H1 (cell line): ENCODE data around the gene SLC4A1. TPM values are rescaled to one million over a fixed set of nuclear protein-coding genes. Genes with fewer than 3 reads are reported as not detected.

Source experiments
- CTCF ChIA-PET: fragments of 300-600 bp; sonication (Branson Sonifier 250); formaldehyde crosslinking; loops from one replicate; lab custom pipeline; 2021; ENCODE audit not compliant: partially characterized antibody; lab: Charles Lee
- POLR2A ChIA-PET: fragments of 300-600 bp; sonication (Branson Sonifier 250); formaldehyde crosslinking; loops from one replicate; lab custom pipeline; 2021; ENCODE audit warnings: inconsistent platforms; ENCODE audit not compliant: partially characterized antibody; lab: Charles Lee
- DNase-seq, 2 experiments: peaks; one replicate each; pipeline versions ENCODE4 v3.0.0 to v3.0.0-alpha.2; 2010 to 2022; ENCODE audit warnings: low spot score in 2 of 2, low read depth in 1 of 2, mixed read lengths in 1 of 2
- FAIRE-seq: peaks from 2 replicates; lab custom pipeline; 2011; peaks lifted over from hg19 to GRCh38; lab: Jason Lieb, UNC
- H2AFZ ChIP-seq: 2 replicates; pipeline ENCODE4 v1.8.1; 2012; ENCODE audit warnings: low read length, inconsistent platforms
- H2AK5ac ChIP-seq: 2 replicates; pipeline ENCODE4 v1.6.1; 2013; ENCODE audit warnings: low read depth, low read length
- H2BK120ac ChIP-seq: replicated peaks from 2 replicates; pipeline ENCODE3; 2013; ENCODE audit warnings: low read depth, low read length, inconsistent platforms
- H2BK12ac ChIP-seq: 2 replicates; pipeline ENCODE4 v1.6.1; 2013; ENCODE audit warnings: low read depth, low read length
- H2BK15ac ChIP-seq: 2 replicates; pipeline ENCODE4 v1.6.1; 2013; ENCODE audit warnings: low read length
- H2BK20ac ChIP-seq: 2 replicates; pipeline ENCODE4 v1.6.1; 2013; ENCODE audit warnings: low read length
- H2BK5ac ChIP-seq: 2 replicates; pipeline ENCODE4 v1.6.1; 2013; ENCODE audit warnings: low read depth, low read length
- H3K14ac ChIP-seq: 2 replicates; pipeline ENCODE4 v1.6.1; 2013; ENCODE audit warnings: inconsistent platforms; ENCODE audit not compliant: insufficient read length
- H3K18ac ChIP-seq: 2 replicates; pipeline ENCODE4 v1.6.1; 2013; ENCODE audit warnings: low read length; ENCODE audit errors: extremely low read depth
- H3K23ac ChIP-seq: 2 replicates; pipeline ENCODE4 v1.6.1; 2013; ENCODE audit warnings: inconsistent platforms; ENCODE audit not compliant: insufficient read length
- H3K23me2 ChIP-seq: 2 replicates; pipeline ENCODE4 v1.6.1; 2013; ENCODE audit warnings: low read depth, low read length
- H3K27ac ChIP-seq: 2 replicates; pipeline ENCODE4 v1.6.1; 2011; ENCODE audit warnings: low read depth, low read length, inconsistent platforms
- H3K27me3 ChIP-seq, 4 experiments: replicated peaks in 1 of 4; 1 replicate in 1 of 4; 2 replicates in 3 of 4; pipeline versions ENCODE4 v1.6.1 to v1.8.1; 2011 to 2013; ENCODE audit warnings: low read length in 3 of 4, mild to moderate bottlenecking in 3 of 4, inconsistent platforms in 2 of 4, mixed read lengths in 2 of 4, moderate library complexity in 1 of 4; ENCODE audit not compliant: control insufficient read depth in 3 of 4, insufficient read depth in 3 of 4; ENCODE audit errors: extremely low read depth in 1 of 4
- H3K36me3 ChIP-seq, 4 experiments: 2 replicates each; pipeline versions ENCODE4 v1.6.1 to v1.8.1; 2011 to 2013; ENCODE audit warnings: mild to moderate bottlenecking in 4 of 4, low read length in 3 of 4, moderate library complexity in 2 of 4, control low read depth in 1 of 4, inconsistent platforms in 1 of 4; ENCODE audit not compliant: insufficient read depth in 4 of 4, control insufficient read depth in 2 of 4
- H3K4ac ChIP-seq: replicated peaks from 2 replicates; pipeline ENCODE3; 2013; ENCODE audit warnings: low read length, low read depth, mixed read lengths, inconsistent platforms; ENCODE audit not compliant: insufficient read length
- H3K4me1 ChIP-seq, 4 experiments: replicated peaks in 1 of 4; 1 replicate in 1 of 4; 2 replicates in 3 of 4; pipeline versions ENCODE4 v1.6.1 to v1.8.1; 2011 to 2013; ENCODE audit warnings: low read length in 3 of 4, inconsistent platforms in 2 of 4, mixed read lengths in 1 of 4; ENCODE audit not compliant: insufficient read depth in 4 of 4, control insufficient read depth in 3 of 4
- H3K4me2 ChIP-seq, 2 experiments: 2 replicates each; pipeline versions ENCODE4 v1.6.1 to v1.8.1; 2011 to 2013; ENCODE audit warnings: low read depth in 2 of 2, low read length in 2 of 2, control low read depth in 1 of 2, inconsistent platforms in 1 of 2, mild to moderate bottlenecking in 1 of 2; ENCODE audit not compliant: insufficient read depth in 1 of 2
- H3K4me3 ChIP-seq, 4 experiments: fragments of 200-600, 300-600 bp in 1 of 4; sonication (generic), shearing (Covaris generic), sonication (Bioruptor Twin) in 1 of 4; 2 replicates each; pipeline versions ENCODE4 v1.5.1 to v1.8.1; 2011 to 2016; ENCODE audit warnings: low read length in 4 of 4, low read depth in 3 of 4, control low read depth in 2 of 4, inconsistent platforms in 2 of 4, mild to moderate bottlenecking in 2 of 4, mixed read lengths in 1 of 4, moderate library complexity in 1 of 4; ENCODE audit not compliant: insufficient read depth in 2 of 4; ENCODE audit errors: extremely low read depth in 1 of 4
- H3K56ac ChIP-seq: replicated peaks from 2 replicates; pipeline ENCODE3; 2013; ENCODE audit warnings: low read depth, mild to moderate bottlenecking, mixed read lengths, low read length, inconsistent platforms; ENCODE audit not compliant: insufficient read length
- H3K79me1 ChIP-seq: 2 replicates; pipeline ENCODE4 v1.6.1; 2013; ENCODE audit warnings: low read depth, low read length, control low read depth
- H3K79me2 ChIP-seq, 2 experiments: 2 replicates each; pipeline versions ENCODE4 v1.6.1 to v1.8.1; 2012 to 2013; ENCODE audit warnings: low read length in 2 of 2, mild to moderate bottlenecking in 2 of 2, inconsistent platforms in 1 of 2; ENCODE audit not compliant: insufficient read depth in 2 of 2, control insufficient read depth in 1 of 2
- H3K9ac ChIP-seq, 4 experiments: replicated peaks in 1 of 4; 1 replicate in 1 of 4; 2 replicates in 3 of 4; pipeline versions ENCODE4 v1.6.1 to v1.8.1; 2011 to 2013; ENCODE audit warnings: low read depth in 3 of 4, low read length in 3 of 4, control low read depth in 2 of 4, mild to moderate bottlenecking in 2 of 4, moderate library complexity in 2 of 4, inconsistent platforms in 1 of 4; ENCODE audit errors: extremely low read depth in 1 of 4
- H3K9me3 ChIP-seq, 2 experiments: 2 replicates each; pipeline versions ENCODE4 v1.6.1 to v1.8.1; 2012 to 2013; ENCODE audit warnings: mild to moderate bottlenecking in 2 of 2, moderate library complexity in 2 of 2, control low read depth in 1 of 2, inconsistent platforms in 1 of 2, low read depth in 1 of 2, low read length in 1 of 2, mixed read lengths in 1 of 2; ENCODE audit not compliant: insufficient read depth in 2 of 2
- H4K20me1 ChIP-seq, 2 experiments: replicated peaks in 1 of 2; 2 replicates each; pipeline versions ENCODE3 to v1.8.1; 2011 to 2013; ENCODE audit warnings: inconsistent platforms in 2 of 2, low read length in 2 of 2, mild to moderate bottlenecking in 1 of 2; ENCODE audit not compliant: insufficient read depth in 2 of 2, control insufficient read depth in 1 of 2
- H4K5ac ChIP-seq: 2 replicates; pipeline ENCODE4 v1.6.1; 2013; ENCODE audit warnings: low read length, low read depth, mixed read lengths, inconsistent platforms; ENCODE audit not compliant: insufficient read length
- H4K8ac ChIP-seq: 2 replicates; pipeline ENCODE4 v1.8.0; 2013; ENCODE audit warnings: mild to moderate bottlenecking, moderate library complexity, low read length, inconsistent platforms; ENCODE audit not compliant: insufficient read depth; ENCODE audit errors: extremely low read depth
- H4K91ac ChIP-seq: replicated peaks from 2 replicates; pipeline ENCODE3; 2013; ENCODE audit warnings: low read length, mixed read lengths, inconsistent platforms; ENCODE audit not compliant: insufficient read length
- ATF2 ChIP-seq: IDR thresholded peaks from 2 replicates; pipeline ENCODE4 v1.6.1; 2012; ENCODE audit warnings: low read length, inconsistent platforms
- CREB1 ChIP-seq: IDR thresholded peaks from 2 replicates; pipeline ENCODE4 v1.6.1; 2012; ENCODE audit warnings: inconsistent platforms
- EGR1 ChIP-seq: IDR thresholded peaks from 2 replicates; pipeline ENCODE4 v1.6.1; 2011; ENCODE audit warnings: low read depth, low read length, borderline replicate concordance
- HDAC2 ChIP-seq, 2 experiments: fragments of 300-600 bp in 1 of 2; sonication (generic) in 1 of 2; IDR thresholded peaks; 2 replicates each; pipeline ENCODE4 v1.6.1; 2011 to 2012; ENCODE audit warnings: low read depth in 2 of 2, low read length in 2 of 2, mild to moderate bottlenecking in 2 of 2, moderate library complexity in 2 of 2, borderline replicate concordance in 1 of 2, inconsistent platforms in 1 of 2
- KDM5A ChIP-seq: fragments of 200-600 bp; IDR thresholded peaks from 2 replicates; pipeline ENCODE4 v1.7.1; 2012; ENCODE audit warnings: mild to moderate bottlenecking, low read length, inconsistent platforms, mixed read lengths
- PHF8 ChIP-seq: fragments of 200-600 bp; sonication (generic); conservative IDR thresholded peaks from 2 replicates; pipeline ENCODE4 v1.7.1; 2012; ENCODE audit warnings: low read depth, mild to moderate bottlenecking, inconsistent platforms, low read length, moderate library complexity
- POLR2A ChIP-seq, 2 experiments: IDR thresholded peaks; 1 replicate in 1 of 2; 2 replicates in 1 of 2; pipeline ENCODE4 v1.6.1; 2011; ENCODE audit warnings: low read depth in 2 of 2, low read length in 2 of 2, mild to moderate bottlenecking in 2 of 2; ENCODE audit errors: control extremely low read depth in 1 of 2
- SIN3A ChIP-seq, 2 experiments: IDR thresholded peaks in 1 of 2; conservative IDR thresholded peaks in 1 of 2; 2 replicates each; pipeline ENCODE4 v1.6.1; 2011 to 2012; ENCODE audit warnings: low read length in 2 of 2, improper control_type of control experiment in 1 of 2, low read depth in 1 of 2, mild to moderate bottlenecking in 1 of 2
- TAF1 ChIP-seq: IDR thresholded peaks from 2 replicates; pipeline ENCODE4 v1.6.1; 2011; ENCODE audit warnings: mild to moderate bottlenecking, low read depth, low read length
- YY1 ChIP-seq: IDR thresholded peaks from 2 replicates; pipeline ENCODE4 v1.6.1; 2011; ENCODE audit warnings: low read depth, mild to moderate bottlenecking, low read length
- WGBS, 2 experiments: shearing (Covaris generic) in 1 of 2; methylation state at CpG; one replicate each; pipeline versions ENCODE4 v1.1.6 to v1.1.7; 2013 to 2015; ENCODE audit warnings: low lambda C conversion rate in 2 of 2, mixed read lengths in 2 of 2, inconsistent platforms in 1 of 2, low coverage in 1 of 2, missing lambda C conversion rate in 1 of 2; ENCODE audit not compliant: insufficient replicate concordance in 2 of 2, insufficient coverage in 1 of 2, insufficient read length in 1 of 2; ENCODE audit errors: extremely low coverage in 1 of 2, missing lambda C conversion rate in 1 of 2; 5-methylcytosine and 5-hydroxymethylcytosine counted together
- polyA plus RNA-seq, 7 experiments: library from polyadenylated mRNA; depleted of rRNA in 3 of 7; stranded (reverse) in 5 of 7; unstranded in 2 of 7; fragments of >200 nt in 5 of 7; fragments of 200-250 nt in 2 of 7; gene quantifications; 1 replicate in 5 of 7; 2 replicates in 1 of 7; 4 replicates in 1 of 7; pipeline versions ENCODE4 v1.2.1 to v1.2.3, GENCODE V29; 2011 to 2013; ENCODE audit warnings: missing spikeins in 2 of 7, mixed read lengths in 2 of 7
- total RNA-seq: library from RNA; stranded (reverse); fragmentation: NEBNext Ultra II Directional; extraction: Animal tissue kit (Norgen Biotek cat#: 25700); gene quantifications from 2 replicates; pipeline ENCODE4 v1.2.1, GENCODE V29; 2021

The SLC4A1 gene
- total and polyA plus RNA-seq, 2 of the 8 experiments (the other 6 are each of a cell fraction or from before 2014, with no cell fraction given): 0.08 TPM; not detected in 1

GRCh38 chr17:44308320-44308818 is 40.4 kb upstream of the SLC4A1 start, which contains the start of gene RUNDC3A:
RUNDC3A (plus strand) TSS chr17:44308601; CDS start chr17:44308833, 232 bp downstream.
- WGBS, 2 experiments: 1% methylated on average over 13 of the region's 39 CpGs; no CpG with 5 or more reads in 1 of the 2 experiments
- H4K8ac ChIP-seq: no peak within 1 kb of the TSS; the same call in 1 of the 2 replicates
- H3K9ac ChIP-seq: peak within 1 kb of the TSS in 2 of 4 experiments; percentile 13 to 16; a peak in 2 of 7 replicates
- peaks cover 0 to 6% of the 10 kb centered on the region in 2 experiments for H4K20me1 ChIP-seq
- no peaks in the 10 kb centered on the region; a peak in 2 of 7 replicates for H3K27me3 ChIP-seq
- no peak within 1 kb of the TSS for H2AFZ ChIP-seq
- H2BK20ac ChIP-seq: no peak within 1 kb of the TSS
- H3K4me2 ChIP-seq: peak within 1 kb of the TSS; percentile 90 to 93
- CTCF ChIA-PET: interaction anchor here (0.6 to 3.7 kb wide), 8 partner anchors 11 to 1646 kb away, joined by 3 to 24 read pairs (median 4); partner anchors contain the start of gene UBTF
- POLR2A ChIA-PET: interaction anchor here (0.5 to 4.0 kb wide), 9 partner anchors 12 to 745 kb away, joined by 3 to 61 read pairs (median 4); partner anchors contain the start of genes HDAC5, SLC25A39 and UBTF
- no peaks in the 10 kb centered on the region for H3K79me2 ChIP-seq
- no peak within 1 kb of the TSS for H3K14ac ChIP-seq
- H2BK5ac ChIP-seq: peak within 1 kb of the TSS; percentile 91
- H4K91ac ChIP-seq: no peak within 1 kb of the TSS
- H3K79me1 ChIP-seq: no peaks in the 10 kb centered on the region
- no peak within 1 kb of the TSS for H3K4ac ChIP-seq
- H4K5ac ChIP-seq: peak within 1 kb of the TSS; percentile 64
- no peak within 1 kb of the TSS for H2AK5ac ChIP-seq
- H3K23ac ChIP-seq: no peak within 1 kb of the TSS
- H3K4me3 ChIP-seq: peak within 1 kb of the TSS; percentile 43 to 67 (median 54)
- peak within 1 kb of the TSS; percentile 80; the same call in 1 of the 2 replicates for H2BK12ac ChIP-seq
- H2BK15ac ChIP-seq: 0 out of 2 replicates have a peak within 1 kb of the TSS, but pooled peaks have one; percentile 88
- H2BK120ac ChIP-seq: peak within 1 kb of the TSS; percentile 34
- peaks cover 6% of the 10 kb centered on the region for H3K23me2 ChIP-seq
- FAIRE-seq (no peak), DNase-seq (peak in 1 of 2 experiments; percentile 99)
- no peak within 1 kb of the TSS for H3K56ac ChIP-seq
- peak within 1 kb of the TSS; percentile 78 for H3K18ac ChIP-seq
- peaks cover 7 to 38% (median 26%) of the 10 kb centered on the region in 4 experiments for H3K4me1 ChIP-seq
- H3K27ac ChIP-seq: no peak within 1 kb of the TSS
- no peaks in the 10 kb centered on the region for H3K36me3 ChIP-seq
- no peaks in the 10 kb centered on the region for H3K9me3 ChIP-seq
- TF ChIP-seq POLR2A (IDR thresholded peaks at IDR 0.05; ENCODE audit: control extremely low read depth in 1 of 2, low read depth in 2 of 2, low read length in 2 of 2): peak in 1 of 2 experiments; percentile 46; a peak in 1 of 3 replicates
- no peak for TF ChIP-seq KDM5A
- TF ChIP-seq ATF2: peak; percentile 55; the same call in 1 of the 2 replicates
- TF ChIP-seq HDAC2 (IDR thresholded peaks at IDR 0.05; ENCODE audit: borderline replicate concordance in 1 of 2, low read depth in 2 of 2, low read length in 2 of 2): 0 out of 4 replicates have a peak, but pooled peaks of 1 of the 2 experiments have one; percentile 65
- peak; percentile 84 to 92; a peak in 3 of 4 replicates for TF ChIP-seq SIN3A (conservative IDR thresholded peaks at IDR 0.05 in 1 of 2, IDR thresholded peaks at IDR 0.05 in 1 of 2; ENCODE audit: low read depth in 1 of 2, low read length in 2 of 2)
- peak; percentile 35; the same call in 1 of the 2 replicates for TF ChIP-seq TAF1
- TF ChIP-seq CREB1: peak; percentile 93
- TF ChIP-seq EGR1: peak; percentile 84; the same call in 1 of the 2 replicates
- TF ChIP-seq YY1: no peak
- TF ChIP-seq PHF8: 0 out of 2 replicates have a peak, but pooled peaks have one; percentile 33
